Calu3 (cell line): Measurements from ENCODE around the gene TRIM33. TPM values are rescaled to one million over a fixed set of nuclear protein-coding genes. Genes with fewer than 3 reads are reported as not detected.
"Not testable (repeated sequence)": the region's sequence is repeated elsewhere in the genome, so short reads cannot be mapped to it uniquely, and the experiment has no call there.

Source experiments
- BruUV-seq: library from RNA; stranded (reverse); fragments of 400-500 nt; replicated peaks from 2 replicates; lab custom pipeline; 2021; lab: Mats Ljungman, UMichigan
- CTCF ChIA-PET: fragments of 300-600 bp; sonication (Branson Sonifier 250); formaldehyde crosslinking; loops from one replicate; lab custom pipeline; 2022; ENCODE audit warnings: antibody characterized with exemption; lab: Charles Lee
- DNase-seq: peaks from one replicate; pipeline ENCODE4 v3.0.0; 2022
- H3K27ac Mint-ChIP-seq: one replicate; pipeline ENCODE4 v1.8.0; 2022; ENCODE audit warnings: mixed read lengths; ENCODE audit not compliant: unreplicated experiment
- H3K27me3 Mint-ChIP-seq: one replicate; pipeline ENCODE4 v1.8.0; 2022; ENCODE audit warnings: mixed read lengths; ENCODE audit not compliant: unreplicated experiment
- H3K36me3 Mint-ChIP-seq: one replicate; pipeline ENCODE4 v1.8.0; 2022; ENCODE audit warnings: mild to moderate bottlenecking, moderate library complexity, mixed read lengths; ENCODE audit not compliant: insufficient read depth, unreplicated experiment
- H3K4me1 Mint-ChIP-seq: one replicate; pipeline ENCODE4 v1.8.0; 2022; ENCODE audit warnings: mild to moderate bottlenecking, low read depth, mixed read lengths; ENCODE audit not compliant: unreplicated experiment
- H3K4me3 Mint-ChIP-seq: one replicate; pipeline ENCODE4 v1.8.0; 2022; ENCODE audit warnings: mild to moderate bottlenecking, low read depth, moderate library complexity, mixed read lengths; ENCODE audit not compliant: unreplicated experiment
- H3K9me3 Mint-ChIP-seq: one replicate; pipeline ENCODE4 v1.8.0; 2022; ENCODE audit warnings: low read depth, mixed read lengths; ENCODE audit not compliant: unreplicated experiment
- CTCF ChIP-seq: fragments of 200-600 bp; IDR thresholded peaks from one replicate; pipeline ENCODE4 v1.8.0; 2022; ENCODE audit warnings: antibody characterized with exemption; ENCODE audit not compliant: unreplicated experiment
- intact Hi-C: fragments of 100-400 bp; cut with micrococcal nuclease; formaldehyde crosslinking; loops from one replicate; pipeline ENCODE4 v1.10.0; 2022; ENCODE audit not compliant: unreplicated experiment
- total RNA-seq: library from RNA; stranded (reverse); gene quantifications from 2 replicates; pipeline ENCODE4 v1.2.3, GENCODE V29; 2022

TRIM33 gene
- total RNA-seq, 1 experiment from 2014 or later = 42.0 TPM

GRCh38 chr1:114428083-114428754 lies 82.8 kb downstream of the TRIM33 start:
- intact Hi-C loops = no loop called here
- peak; percentile 1 for DNase-seq
- CTCF ChIA-PET = interaction anchor here (0.7 kb wide), 1 partner anchor 115 kb away, joined by 3 read pairs; no protein-coding TSS in a partner anchor
- Mint-ChIP-seq H3K27ac (no peak overlapping the region), H3K27me3 (no peaks in the 10 kb centered on the region), H3K36me3 (peaks cover 25% of the 10 kb centered on the region), H3K9me3 (no peaks in the 10 kb centered on the region), H3K4me1 (no peaks in the 10 kb centered on the region), H3K4me3 (no peak overlapping the region)
- TF ChIP-seq CTCF = no peak
- BruUV-seq = no TSS peak

- no peaks in the 10 kb centered on the region for H3K27me3 Mint-ChIP-seq
- no TSS peak for BruUV-seq
- H3K4me1 Mint-ChIP-seq = no peaks in the 10 kb centered on the region
- no peak overlapping the region for H3K27ac Mint-ChIP-seq
- TF ChIP-seq CTCF = no peak
- H3K4me3 Mint-ChIP-seq = no peak overlapping the region
- intact Hi-C loops = no loop called here
- H3K36me3 Mint-ChIP-seq = peaks cover 19% of the 10 kb centered on the region
- no peaks in the 10 kb centered on the region for H3K9me3 Mint-ChIP-seq
- no peak for DNase-seq
- CTCF ChIA-PET = interaction anchor here (0.7 kb wide), 1 partner anchor 116 kb away, joined by 3 read pairs; no protein-coding TSS in a partner anchor
Measured at GRCh38 chr1:114427612-114428011, 83.4 kb downstream of the TRIM33 start.

- intact Hi-C loops = loop anchor here (1.0 kb wide), 1 partner anchor 9 kb away; no protein-coding TSS in a partner anchor
- no peak overlapping the region for H3K4me3 Mint-ChIP-seq
Measured at GRCh38 chr1:114423455-114423854, 87.5 kb downstream of the TRIM33 start.

GRCh38 chr1:114418948-114419347 lies 92.1 kb downstream of the TRIM33 start:
- H3K4me3 Mint-ChIP-seq, H3K27me3 Mint-ChIP-seq, H3K27ac Mint-ChIP-seq, BruUV-seq, H3K36me3 Mint-ChIP-seq, H3K9me3 Mint-ChIP-seq, DNase-seq, intact Hi-C loops, H3K4me1 Mint-ChIP-seq: not testable (repeated sequence)
- CTCF ChIA-PET = interaction anchor here (0.6 kb wide), 1 partner anchor 660 kb away, joined by 4 read pairs; no protein-coding TSS in a partner anchor

More at GRCh38 chr1:114423455-114423854, 87.5 kb downstream of the TRIM33 start:
- Mint-ChIP-seq H3K9me3 (no peaks in the 10 kb centered on the region), H3K4me1 (no peaks in the 10 kb centered on the region), H3K27ac (no peak overlapping the region), H3K27me3 (no peaks in the 10 kb centered on the region), H3K36me3 (peaks cover 13% of the 10 kb centered on the region)
- no peak for TF ChIP-seq CTCF
- BruUV-seq = no TSS peak
- DNase-seq = no peak
- CTCF ChIA-PET = no interaction called here

GRCh38 chr1:114397601-114398000 lies 113.4 kb downstream of the TRIM33 start:
- intact Hi-C loops = no loop called here
- H3K9me3 Mint-ChIP-seq = no peaks in the 10 kb centered on the region
- no peak overlapping the region for H3K27ac Mint-ChIP-seq
- DNase-seq = no peak
- TF ChIP-seq CTCF = no peak
- H3K36me3 Mint-ChIP-seq = peaks cover 17% of the 10 kb centered on the region
- BruUV-seq = no TSS peak
- H3K4me3 Mint-ChIP-seq = no peak overlapping the region
- no peaks in the 10 kb centered on the region for H3K4me1 Mint-ChIP-seq
- no peaks in the 10 kb centered on the region for H3K27me3 Mint-ChIP-seq
- CTCF ChIA-PET = no interaction called here
